K562 (cell line): ENCODE results near the gene FOXN1. TPM values are rescaled to one million over a fixed set of nuclear protein-coding genes. Genes with fewer than 3 reads are reported as not detected.
A peak's percentile ranks its signal among the peaks of the same experiment; 100 is the strongest.

Source experiments
- ATAC-seq: fragments of 200-7000 bp; cut with Tn5 transposase; 3 replicates; pipeline ENCODE4 v1.9.1; 2020; ENCODE audit warnings: moderate library complexity
- BruUV-seq: library from RNA; stranded (reverse); fragments of 400-500 nt; replicated peaks from 2 replicates; lab custom pipeline; 2021; lab: Mats Ljungman, UMichigan
- CTCF ChIA-PET: fragments of 300-600 bp; formaldehyde crosslinking; extraction: SDS; loops from one replicate; lab custom pipeline; 2021; ENCODE audit warnings: low intra/inter-chr PET ratio; lab: Yijun Ruan, JAX
- POLR2A ChIA-PET: fragments of 300-600, 350-650 bp; sonication (Branson Sonifier 250); formaldehyde crosslinking; extraction: SDS; loops from one replicate; lab custom pipeline; 2021; ENCODE audit warnings: antibody characterized with exemption, inconsistent platforms; lab: Yijun Ruan, JAX
- DNase-seq, 4 experiments: peaks; one replicate each; pipeline versions ENCODE4 v3.0.0 to v3.0.0-alpha.2; 2011 to 2018; ENCODE audit warnings: low spot score in 3 of 4, mixed read lengths in 3 of 4; ENCODE audit errors: extremely low read depth in 1 of 4
- FAIRE-seq: peaks from 2 replicates; lab custom pipeline; 2011; peaks lifted over from hg19 to GRCh38; lab: Jason Lieb, UNC
- H2AFZ ChIP-seq: 2 replicates; pipeline ENCODE4 v1.6.0; 2011; ENCODE audit warnings: low read depth, low read length, control low read depth, inconsistent platforms
- H3K27ac ChIP-seq: fragments of 200-600 bp; 3 replicates; pipeline ENCODE4 v1.8.0; 2011; ENCODE audit warnings: low read depth, mild to moderate bottlenecking, control low read depth, inconsistent platforms, low read length, moderate library complexity, mixed read lengths; ENCODE audit errors: extremely low read depth
- H3K27me3 ChIP-seq, 2 experiments: fragments of 300-600 bp in 1 of 2; 2 replicates in 1 of 2; 3 replicates in 1 of 2; pipeline versions ENCODE4 v1.6.0 to v1.8.0; 2011; ENCODE audit warnings: inconsistent platforms in 2 of 2, low read length in 2 of 2, mild to moderate bottlenecking in 1 of 2, mixed read lengths in 1 of 2, moderate library complexity in 1 of 2; ENCODE audit not compliant: control insufficient read depth in 2 of 2, insufficient read depth in 2 of 2
- H3K36me3 ChIP-seq: fragments of 300-600 bp; 3 replicates; pipeline ENCODE4 v1.8.0; 2011; ENCODE audit warnings: mild to moderate bottlenecking, low read length, inconsistent platforms; ENCODE audit not compliant: control insufficient read depth, insufficient read depth
- H3K4me1 ChIP-seq, 2 experiments: fragments of 200-600 bp in 1 of 2; replicated peaks in 1 of 2; 2 replicates in 1 of 2; 3 replicates in 1 of 2; pipeline versions ENCODE4 v1.5.1 to v1.8.0; 2011; ENCODE audit warnings: inconsistent platforms in 2 of 2, low read length in 2 of 2, mild to moderate bottlenecking in 1 of 2, mixed read lengths in 1 of 2, moderate library complexity in 1 of 2; ENCODE audit not compliant: control insufficient read depth in 2 of 2, insufficient read depth in 2 of 2
- H3K4me2 ChIP-seq: 2 replicates; pipeline ENCODE4 v1.6.1; 2011; ENCODE audit warnings: low read length, control low read depth, inconsistent platforms, mixed read lengths; ENCODE audit not compliant: insufficient read depth
- H3K4me3 ChIP-seq: fragments of 200-600 bp; sonication (generic), shearing (Covaris generic); 2 replicates; pipeline ENCODE4 v1.5.1; 2016; ENCODE audit warnings: control low read depth, inconsistent platforms
- H3K79me2 ChIP-seq: fragments of 200-600 bp; 3 replicates; pipeline ENCODE4 v1.8.0; 2011; ENCODE audit warnings: low read length, inconsistent platforms; ENCODE audit not compliant: control insufficient read depth, insufficient read depth
- H3K9ac ChIP-seq, 2 experiments: 2 replicates each; pipeline versions ENCODE4 v1.6.0 to v1.6.1; 2011; ENCODE audit warnings: low read depth in 2 of 2, low read length in 2 of 2, control low read depth in 1 of 2, inconsistent platforms in 1 of 2, mild to moderate bottlenecking in 1 of 2, mixed read lengths in 1 of 2; ENCODE audit not compliant: insufficient read depth in 1 of 2
- H3K9me1 ChIP-seq: one replicate; pipeline ENCODE4 v1.6.0; 2011; ENCODE audit warnings: inconsistent platforms, mild to moderate bottlenecking, low read length, moderate library complexity; ENCODE audit not compliant: control insufficient read depth, insufficient read depth
- H3K9me3 ChIP-seq: replicated peaks from 2 replicates; pipeline ENCODE4 v1.5.1; 2011; ENCODE audit warnings: low read depth, low read length, inconsistent platforms; ENCODE audit not compliant: control insufficient read depth, insufficient read depth
- H4K20me1 ChIP-seq: replicated peaks from 2 replicates; pipeline ENCODE4 v1.6.1; 2011; ENCODE audit warnings: low read length, inconsistent platforms, mixed read lengths; ENCODE audit not compliant: control insufficient read depth, insufficient read depth
- EHMT2 ChIP-seq: fragments of 450-650 bp; IDR thresholded peaks from 2 replicates; pipeline ENCODE4 v1.6.1; 2018; ENCODE audit warnings: antibody characterized with exemption
- HNRNPL ChIP-seq: fragments of 200-400 bp; formaldehyde crosslinking; IDR thresholded peaks from 2 replicates; pipeline ENCODE4 v1.6.1; 2017; ENCODE audit warnings: low read depth, mild to moderate bottlenecking, low read length
- PHF21A ChIP-seq: fragments of 450-650 bp; IDR thresholded peaks from 2 replicates; pipeline ENCODE4 v1.6.1; 2017; ENCODE audit warnings: low read depth, borderline replicate concordance
- RAD21 ChIP-seq, 2 experiments: fragments of 250-450 bp in 1 of 2; fragments of 450-650 bp in 1 of 2; sonication (Bioruptor Pico) in 1 of 2; formaldehyde crosslinking in 1 of 2; IDR thresholded peaks in 1 of 2; conservative IDR thresholded peaks in 1 of 2; 2 replicates each; pipeline versions ENCODE4 v1.4.0 to v1.8.0; 2020 to 2022; ENCODE audit warnings: mild to moderate bottlenecking in 2 of 2, moderate library complexity in 1 of 2
- SMARCE1 ChIP-seq: fragments of 450-650 bp; IDR thresholded peaks from 2 replicates; pipeline ENCODE4 v1.7.1; 2016; ENCODE audit warnings: mild to moderate bottlenecking
- TSHZ1 ChIP-seq: fragments of 250-450 bp; sonication (Bioruptor Pico); IDR thresholded peaks from 2 replicates; pipeline ENCODE4 v1.4.0; 2020; ENCODE audit warnings: mild to moderate bottlenecking, moderate library complexity
- ZNF133 ChIP-seq: fragments of 250-450 bp; sonication (Bioruptor Pico); IDR thresholded peaks from 2 replicates; pipeline ENCODE4 v1.4.0; 2020; ENCODE audit warnings: mild to moderate bottlenecking
- ZNF3 ChIP-seq: fragments of 250-450 bp; sonication (Bioruptor Pico); IDR thresholded peaks from 2 replicates; pipeline ENCODE4 v1.5.0; 2021; ENCODE audit warnings: mild to moderate bottlenecking, moderate library complexity
- ZNF316 ChIP-seq: fragments of 450-650 bp; IDR thresholded peaks from 2 replicates; pipeline ENCODE4 v1.6.1; 2016
- WGBS: fragments of 100-300 bp; shearing (Covaris generic); methylation state at CpG from one replicate; pipeline ENCODE4 v1.1.6; 2016; ENCODE audit warnings: low coverage, mixed read lengths; ENCODE audit not compliant: insufficient coverage; ENCODE audit errors: missing lambda C conversion rate; 5-methylcytosine and 5-hydroxymethylcytosine counted together
- in situ Hi-C: fragments of 300-500 bp; cut with MboI; formaldehyde crosslinking; loops from 4 replicates; pipeline ENCODE4 v1.15.0; 2018; ENCODE audit warnings: inconsistent platforms, mixed read lengths
- intact Hi-C: fragments of 100-400 bp; cut with micrococcal nuclease; formaldehyde crosslinking; loops from 2 replicates; pipeline ENCODE4 v1.14.2; 2022
- polyA plus RNA-seq, 8 experiments: library from polyadenylated mRNA; depleted of rRNA in 4 of 8; stranded (reverse) in 5 of 8; unstranded in 3 of 8; fragments of >200 nt; fragmentation: Nextera tagmentation in 2 of 8; fragmentation: Illumina TruSeq in 1 of 8; extraction: Ambion mirVana in 2 of 8; extraction: Trizol in 1 of 8; gene quantifications; 2 replicates each; pipeline versions ENCODE4 v1.2.1 to v1.2.3, GENCODE V29; 2011 to 2014; ENCODE audit warnings: inconsistent platforms in 1 of 8, missing spikeins in 1 of 8
- total RNA-seq, 7 experiments: library from RNA; depleted of rRNA in 6 of 7; stranded (reverse); fragments of >200 nt in 6 of 7; fragmentation: Illumina TruSeq in 2 of 7; extraction: Trizol in 2 of 7; gene quantifications; 2 replicates each; pipeline versions ENCODE4 v1.2.1 to v1.2.3, GENCODE V29; 2011 to 2021; ENCODE audit warnings: low replicate concordance in 1 of 7
- TF ChIP-seq, protein P1 (sequence below): fragments of 450-650 bp; IDR thresholded peaks from 2 replicates; pipeline ENCODE4 v1.7.1; 2018; ENCODE audit warnings: mild to moderate bottlenecking, low read depth; ENCODE audit not compliant: partially characterized antibody
- TF ChIP-seq, protein P2 (sequence below): fragments of 250-450 bp; sonication (Bioruptor Pico); IDR thresholded peaks from 2 replicates; pipeline ENCODE4 v1.8.0; 2022; ENCODE audit warnings: inconsistent platforms

FOXN1 gene
- total and polyA plus RNA-seq, 9 of the 15 experiments (the other 6 are each of a cell fraction or from before 2014, with no cell fraction given): not detected

DNA sequence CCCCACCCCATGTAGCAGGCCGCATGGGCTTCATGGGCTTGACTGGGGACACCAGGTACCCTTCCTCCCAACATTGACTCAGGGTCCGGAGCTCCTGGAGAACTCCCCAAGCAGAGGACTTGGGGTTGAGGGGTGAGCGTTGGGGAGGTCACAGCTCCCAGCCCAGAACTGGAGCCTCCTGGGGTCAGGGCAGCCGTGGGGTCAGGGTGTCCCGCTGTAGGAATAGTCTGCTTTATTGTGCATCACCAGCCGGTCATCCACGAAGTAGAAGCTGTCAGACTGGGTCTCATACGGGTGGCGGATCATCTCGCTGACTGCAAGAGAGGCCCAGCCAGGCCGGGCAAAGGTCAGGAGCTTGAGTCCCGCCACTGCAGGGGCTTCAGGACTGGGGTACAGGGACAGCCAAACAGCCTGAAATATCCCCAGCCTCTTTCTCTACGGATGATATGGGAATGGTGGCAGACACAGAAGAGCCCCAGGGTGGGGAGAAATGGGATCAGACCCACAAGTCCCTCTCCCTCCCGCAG lies 41.0 kb downstream of the FOXN1 start (continued):
- TF ChIP-seq, protein P1, sequence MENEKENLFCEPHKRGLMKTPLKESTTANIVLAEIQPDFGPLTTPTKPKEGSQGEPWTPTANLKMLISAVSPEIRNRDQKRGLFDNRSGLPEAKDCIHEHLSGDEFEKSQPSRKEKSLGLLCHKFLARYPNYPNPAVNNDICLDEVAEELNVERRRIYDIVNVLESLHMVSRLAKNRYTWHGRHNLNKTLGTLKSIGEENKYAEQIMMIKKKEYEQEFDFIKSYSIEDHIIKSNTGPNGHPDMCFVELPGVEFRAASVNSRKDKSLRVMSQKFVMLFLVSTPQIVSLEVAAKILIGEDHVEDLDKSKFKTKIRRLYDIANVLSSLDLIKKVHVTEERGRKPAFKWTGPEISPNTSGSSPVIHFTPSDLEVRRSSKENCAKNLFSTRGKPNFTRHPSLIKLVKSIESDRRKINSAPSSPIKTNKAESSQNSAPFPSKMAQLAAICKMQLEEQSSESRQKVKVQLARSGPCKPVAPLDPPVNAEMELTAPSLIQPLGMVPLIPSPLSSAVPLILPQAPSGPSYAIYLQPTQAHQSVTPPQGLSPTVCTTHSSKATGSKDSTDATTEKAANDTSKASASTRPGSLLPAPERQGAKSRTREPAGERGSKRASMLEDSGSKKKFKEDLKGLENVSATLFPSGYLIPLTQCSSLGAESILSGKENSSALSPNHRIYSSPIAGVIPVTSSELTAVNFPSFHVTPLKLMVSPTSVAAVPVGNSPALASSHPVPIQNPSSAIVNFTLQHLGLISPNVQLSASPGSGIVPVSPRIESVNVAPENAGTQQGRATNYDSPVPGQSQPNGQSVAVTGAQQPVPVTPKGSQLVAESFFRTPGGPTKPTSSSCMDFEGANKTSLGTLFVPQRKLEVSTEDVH: no peak
- TF ChIP-seq ZNF316 (no peak), ZNF133 (no peak), EHMT2 (no peak), SMARCE1 (no peak)

DNA sequence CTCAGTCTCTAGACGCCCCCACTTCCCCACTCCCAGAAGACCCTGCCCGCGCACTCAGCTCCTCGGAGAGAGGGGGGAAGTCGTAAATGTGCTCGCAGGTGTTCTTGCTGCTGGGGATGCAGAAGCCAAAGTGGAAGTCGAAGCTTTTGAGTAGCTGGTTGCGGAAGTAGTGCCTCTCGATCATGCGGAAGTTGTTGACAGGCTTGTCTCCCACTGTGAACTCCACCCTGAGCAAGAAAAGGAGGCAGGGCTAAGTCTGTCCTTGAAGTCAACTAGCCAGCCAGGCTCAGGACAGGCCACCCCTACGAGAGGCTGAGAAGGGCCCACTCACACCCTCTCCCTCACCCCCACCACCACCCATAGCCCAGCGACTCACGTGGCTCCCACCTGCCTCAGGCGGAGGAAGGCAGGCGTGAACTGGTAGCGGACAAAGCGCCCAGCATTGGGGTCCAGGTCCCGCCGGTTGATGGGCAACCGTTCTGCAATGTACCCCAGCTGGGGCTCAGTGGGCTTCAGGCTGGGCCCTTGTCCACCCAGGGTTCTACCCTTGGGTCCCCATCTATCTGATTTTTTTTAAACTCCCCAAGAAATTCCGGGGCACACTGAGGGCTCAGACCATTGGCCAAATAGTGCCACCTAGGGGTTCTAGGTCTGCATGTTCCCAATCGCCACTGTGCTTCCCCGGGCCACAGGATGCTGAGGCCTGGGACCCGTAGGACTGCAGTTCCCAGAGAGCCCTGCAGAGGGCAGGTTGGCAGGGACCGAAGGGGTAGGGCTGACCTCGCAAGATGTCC lies 41.7 kb downstream of the FOXN1 start:
- in situ Hi-C loops: no loop called here
- Histone ChIP-seq H4K20me1 (peaks cover 2% of the 10 kb centered on the region; the same call in 1 of the 2 replicates), H2AFZ (no peak overlapping the region), H3K4me1 (peaks cover 6 to 16% of the 10 kb centered on the region in 2 experiments; a peak in 4 of 5 replicates), H3K4me2 (no peak overlapping the region), H3K9ac (no peak overlapping the region), H3K4me3 (no peak overlapping the region), H3K79me2 (peaks cover 3% of the 10 kb centered on the region; the same call in 2 of the 3 replicates), H3K9me1 (peaks cover 4% of the 10 kb centered on the region), H3K9me3 (no peaks in the 10 kb centered on the region), H3K36me3 (peaks cover 5% of the 10 kb centered on the region; the same call in 1 of the 3 replicates), H3K27ac (no peak overlapping the region), H3K27me3 (no peaks in the 10 kb centered on the region)
- intact Hi-C loops: loop anchor here (5.0 kb wide), 1 partner anchor 36 kb away; no protein-coding TSS in a partner anchor
- FAIRE-seq (peak; percentile 23), DNase-seq (peak; percentile 58 to 76 (median 66)), ATAC-seq (peak; percentile 34)
- ChIA-PET POLR2A (interaction anchor here (0.6 to 1.4 kb wide), 4 partner anchors 12 to 61 kb away, joined by 3 read pairs; no protein-coding TSS in a partner anchor), CTCF (no interaction called here)
- 67% methylated on average over 23 of the region's 26 CpGs for WGBS
- no TSS peak for BruUV-seq
- TF ChIP-seq, protein P2, sequence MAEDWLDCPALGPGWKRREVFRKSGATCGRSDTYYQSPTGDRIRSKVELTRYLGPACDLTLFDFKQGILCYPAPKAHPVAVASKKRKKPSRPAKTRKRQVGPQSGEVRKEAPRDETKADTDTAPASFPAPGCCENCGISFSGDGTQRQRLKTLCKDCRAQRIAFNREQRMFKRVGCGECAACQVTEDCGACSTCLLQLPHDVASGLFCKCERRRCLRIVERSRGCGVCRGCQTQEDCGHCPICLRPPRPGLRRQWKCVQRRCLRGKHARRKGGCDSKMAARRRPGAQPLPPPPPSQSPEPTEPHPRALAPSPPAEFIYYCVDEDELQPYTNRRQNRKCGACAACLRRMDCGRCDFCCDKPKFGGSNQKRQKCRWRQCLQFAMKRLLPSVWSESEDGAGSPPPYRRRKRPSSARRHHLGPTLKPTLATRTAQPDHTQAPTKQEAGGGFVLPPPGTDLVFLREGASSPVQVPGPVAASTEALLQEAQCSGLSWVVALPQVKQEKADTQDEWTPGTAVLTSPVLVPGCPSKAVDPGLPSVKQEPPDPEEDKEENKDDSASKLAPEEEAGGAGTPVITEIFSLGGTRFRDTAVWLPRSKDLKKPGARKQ (CRISPR knock-in tag): no peak
- TF ChIP-seq RAD21 (CRISPR knock-in tag; conservative IDR thresholded peaks at IDR 0.05 in 1 of 2, IDR thresholded peaks at IDR 0.05 in 1 of 2) (peak; percentile 26 to 46; a peak in 2 of 4 replicates), PHF21A (no peak), TSHZ1 (no peak), HNRNPL (0 out of 2 replicates have a peak, but pooled peaks have one; percentile 40), ZNF3 (CRISPR knock-in tag) (no peak)
